Endodermal cell (in vitro differentiated cells): Measurements from ENCODE around the gene SCFD1. TPM values are rescaled to one million over a fixed set of nuclear protein-coding genes. Genes with fewer than 3 reads are reported as not detected.

Experiments
- DNase-seq: peaks from one replicate; pipeline ENCODE4 v3.0.0-alpha.2; 2017
- H3K27ac ChIP-seq: 2 replicates; pipeline ENCODE4 v1.5.1; 2013; ENCODE audit warnings: mild to moderate bottlenecking, low read depth, low read length, moderate library complexity
- H3K27me3 ChIP-seq: 2 replicates; pipeline ENCODE4 v1.6.1; 2013; ENCODE audit warnings: mild to moderate bottlenecking, low read length, moderate library complexity; ENCODE audit not compliant: insufficient read depth, control insufficient read depth, poor library complexity, severe bottlenecking
- H3K36me3 ChIP-seq: 2 replicates; pipeline ENCODE4 v1.7.0; 2013; ENCODE audit warnings: mild to moderate bottlenecking, low read length, moderate library complexity; ENCODE audit not compliant: control insufficient read depth, insufficient read depth
- H3K4me1 ChIP-seq: one replicate; pipeline ENCODE4 v1.7.0; 2013; ENCODE audit warnings: low read length; ENCODE audit not compliant: control insufficient read depth, insufficient read depth
- H3K4me3 ChIP-seq: 2 replicates; pipeline ENCODE4 v1.5.1; 2013; ENCODE audit warnings: mild to moderate bottlenecking, low read length, moderate library complexity
- H3K9ac ChIP-seq: 2 replicates; pipeline ENCODE4 v1.6.1; 2013; ENCODE audit warnings: mild to moderate bottlenecking, low read length, moderate library complexity; ENCODE audit not compliant: poor library complexity, severe bottlenecking; ENCODE audit errors: extremely low read depth
- H3K9me3 ChIP-seq: 2 replicates; pipeline ENCODE4 v1.6.1; 2013; ENCODE audit warnings: mild to moderate bottlenecking, low read length, moderate library complexity; ENCODE audit not compliant: control insufficient read depth
- H3K27ac Mint-ChIP-seq: 2 replicates; pipeline ENCODE4 v1.8.0; 2020; ENCODE audit warnings: mixed read lengths
- H3K27me3 Mint-ChIP-seq: 2 replicates; pipeline ENCODE4 v1.8.0; 2021; ENCODE audit warnings: mild to moderate bottlenecking, mixed read lengths; ENCODE audit not compliant: insufficient read depth
- H3K36me3 Mint-ChIP-seq: 2 replicates; pipeline ENCODE4 v1.8.0; 2020; ENCODE audit warnings: low read depth, mixed read lengths
- H3K4me1 Mint-ChIP-seq: 2 replicates; pipeline ENCODE4 v1.8.0; 2020; ENCODE audit warnings: mixed read lengths
- H3K4me3 Mint-ChIP-seq: 2 replicates; pipeline ENCODE4 v1.8.0; 2020; ENCODE audit warnings: mild to moderate bottlenecking, moderate library complexity, mixed read lengths
- H3K9me3 Mint-ChIP-seq: 2 replicates; pipeline ENCODE4 v1.8.0; 2020; ENCODE audit warnings: mild to moderate bottlenecking, mixed read lengths
- WGBS, 2 experiments: methylation state at CpG; one replicate each; pipeline versions ENCODE4 v1.1.5 to v1.1.7; 2013; ENCODE audit warnings: missing lambda C conversion rate in 2 of 2, mixed read lengths in 1 of 2; ENCODE audit not compliant: insufficient coverage in 1 of 2, insufficient read length in 1 of 2; 5-methylcytosine and 5-hydroxymethylcytosine counted together
- total RNA-seq, 2 donors: library from RNA; stranded (reverse); fragmentation: NEBNext Ultra II Directional in 1 of 2; extraction: Animal tissue kit (Norgen Biotek cat#: 25700) in 1 of 2; gene quantifications; 2 replicates in 1 of 2; 3 replicates in 1 of 2; pipeline ENCODE4 v1.2.1, GENCODE V29; 2021
- TF ChIP-seq, protein P1 (sequence below): fragments of 200-600 bp; sonication (generic); conservative IDR thresholded peaks from 2 replicates; pipeline ENCODE4 v1.5.0; 2021; ENCODE audit warnings: antibody characterized with exemption, mild to moderate bottlenecking

Gene SCFD1
- total RNA-seq, 2 donors from 2014 or later: 82.4 to 98.4 TPM

DNA sequence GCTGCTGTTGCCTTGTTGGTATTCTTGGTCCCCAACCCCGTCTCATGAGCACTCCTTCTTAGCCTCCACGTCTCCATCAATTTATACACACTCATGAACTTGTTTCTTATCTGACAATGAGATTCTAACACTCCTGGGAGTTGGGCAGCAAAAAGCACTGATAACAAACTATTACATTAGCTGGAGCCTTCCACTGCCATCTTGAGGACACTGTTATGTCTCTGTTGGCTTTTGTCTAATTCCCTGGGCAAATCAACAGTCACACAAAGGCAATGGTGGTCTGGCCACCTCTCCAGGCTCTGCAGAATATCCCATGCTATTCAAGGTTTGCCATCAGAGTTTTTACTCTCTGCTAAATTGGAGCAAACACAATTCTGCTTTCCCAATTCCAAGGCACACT, 134.5 kb downstream of the SCFD1 start:
- H3K27me3 Mint-ChIP-seq: no peaks in the 10 kb centered on the region
- Histone ChIP-seq H3K36me3 (no peaks in the 10 kb centered on the region), H3K4me3 (no peak overlapping the region), H3K27ac (no peak overlapping the region), H3K9ac (no peak overlapping the region), H3K4me1 (no peaks in the 10 kb centered on the region), H3K9me3 (no peaks in the 10 kb centered on the region), H3K27me3 (no peaks in the 10 kb centered on the region)
- H3K4me1 Mint-ChIP-seq: no peaks in the 10 kb centered on the region
- DNase-seq: no peak
- H3K9me3 Mint-ChIP-seq: no peaks in the 10 kb centered on the region
- 95% methylated on average over 2 of the region's 2 CpGs for WGBS, 2 experiments
- no peak overlapping the region for H3K4me3 Mint-ChIP-seq
- no peak overlapping the region for H3K27ac Mint-ChIP-seq
- H3K36me3 Mint-ChIP-seq: no peaks in the 10 kb centered on the region
- TF ChIP-seq, protein P1, sequence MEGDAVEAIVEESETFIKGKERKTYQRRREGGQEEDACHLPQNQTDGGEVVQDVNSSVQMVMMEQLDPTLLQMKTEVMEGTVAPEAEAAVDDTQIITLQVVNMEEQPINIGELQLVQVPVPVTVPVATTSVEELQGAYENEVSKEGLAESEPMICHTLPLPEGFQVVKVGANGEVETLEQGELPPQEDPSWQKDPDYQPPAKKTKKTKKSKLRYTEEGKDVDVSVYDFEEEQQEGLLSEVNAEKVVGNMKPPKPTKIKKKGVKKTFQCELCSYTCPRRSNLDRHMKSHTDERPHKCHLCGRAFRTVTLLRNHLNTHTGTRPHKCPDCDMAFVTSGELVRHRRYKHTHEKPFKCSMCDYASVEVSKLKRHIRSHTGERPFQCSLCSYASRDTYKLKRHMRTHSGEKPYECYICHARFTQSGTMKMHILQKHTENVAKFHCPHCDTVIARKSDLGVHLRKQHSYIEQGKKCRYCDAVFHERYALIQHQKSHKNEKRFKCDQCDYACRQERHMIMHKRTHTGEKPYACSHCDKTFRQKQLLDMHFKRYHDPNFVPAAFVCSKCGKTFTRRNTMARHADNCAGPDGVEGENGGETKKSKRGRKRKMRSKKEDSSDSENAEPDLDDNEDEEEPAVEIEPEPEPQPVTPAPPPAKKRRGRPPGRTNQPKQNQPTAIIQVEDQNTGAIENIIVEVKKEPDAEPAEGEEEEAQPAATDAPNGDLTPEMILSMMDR: no peak

DNA sequence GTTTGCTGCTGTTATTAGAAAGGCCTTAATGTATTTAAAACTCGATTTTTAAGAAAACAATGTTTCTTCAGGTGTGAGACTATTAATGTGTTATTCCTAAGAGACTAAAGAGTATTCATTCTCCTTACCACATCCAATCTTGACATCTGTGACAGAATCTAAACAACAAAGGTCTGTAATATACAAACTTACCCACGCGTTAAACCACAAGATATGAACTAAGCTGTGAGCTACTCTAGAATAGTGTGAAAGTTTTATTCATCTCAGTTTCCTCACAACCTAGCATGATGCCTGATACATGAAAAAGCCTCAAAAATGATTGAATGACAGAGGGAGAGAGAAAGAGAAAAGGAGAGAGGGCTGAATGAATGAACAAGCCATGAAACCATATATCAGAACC, 135.0 kb downstream of the SCFD1 start:
- Mint-ChIP-seq H3K27ac (no peak overlapping the region), H3K36me3 (no peaks in the 10 kb centered on the region), H3K9me3 (peaks cover under 1% of the 10 kb centered on the region), H3K27me3 (no peaks in the 10 kb centered on the region), H3K4me1 (no peaks in the 10 kb centered on the region), H3K4me3 (no peak overlapping the region)
- no peak for DNase-seq
- TF ChIP-seq, protein P1: no peak
- WGBS, 2 experiments: 63% methylated on average over 2 of the region's 3 CpGs; no CpG with 5 or more reads in 1 of the 2 experiments
- Histone ChIP-seq H3K27ac (no peak overlapping the region), H3K36me3 (no peaks in the 10 kb centered on the region), H3K9me3 (peaks cover under 1% of the 10 kb centered on the region), H3K9ac (no peak overlapping the region), H3K27me3 (no peaks in the 10 kb centered on the region), H3K4me1 (no peaks in the 10 kb centered on the region), H3K4me3 (no peak overlapping the region)

DNA sequence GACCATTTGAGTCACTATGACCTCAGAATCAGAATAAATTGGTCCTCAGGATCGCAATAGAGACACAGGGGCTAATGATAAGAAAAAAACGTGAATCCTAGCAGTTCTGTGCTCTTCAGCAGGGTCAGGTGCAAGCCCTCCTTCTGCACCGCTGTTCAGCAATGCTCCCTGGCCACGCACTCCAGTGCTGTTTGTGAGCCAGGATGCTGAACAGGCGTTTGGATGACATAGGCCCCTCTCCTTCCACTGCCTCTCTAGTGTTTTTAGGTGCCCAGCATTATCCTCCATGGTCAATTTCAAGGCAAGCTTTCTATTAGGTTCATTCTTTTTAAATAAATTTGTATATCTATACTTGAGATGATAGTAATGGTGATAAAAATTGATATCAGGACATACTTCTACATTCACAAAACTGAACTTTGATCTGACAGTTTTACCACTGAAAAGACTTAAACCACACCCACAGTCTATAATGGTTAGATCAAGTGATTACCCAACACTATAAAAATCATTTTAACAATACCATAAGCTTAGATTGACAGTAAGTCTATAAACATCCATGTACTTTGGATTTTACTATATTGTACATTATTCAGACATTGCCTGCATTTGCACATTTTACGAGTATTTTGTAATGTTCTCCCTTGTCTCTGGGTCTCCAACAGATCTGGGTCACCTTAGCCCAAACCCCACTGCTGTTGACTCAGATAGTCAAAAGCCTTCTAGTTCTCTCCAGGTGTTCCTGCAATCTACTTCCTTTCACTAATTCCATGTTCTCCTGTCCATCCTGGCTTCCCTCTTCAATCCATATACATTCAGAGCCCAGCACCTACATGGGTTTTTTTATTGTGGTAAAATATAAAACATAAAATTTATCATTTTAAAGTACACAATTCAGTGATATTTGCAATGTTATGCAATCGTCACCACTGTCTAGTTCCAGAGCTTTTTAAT, 137.3 kb downstream of the SCFD1 start:
- TF ChIP-seq, protein P1: no peak
- no peaks in the 10 kb centered on the region for H3K4me1 ChIP-seq
- DNase-seq: no peak
- peaks cover 2% of the 10 kb centered on the region for H3K36me3 Mint-ChIP-seq
- no peak overlapping the region for H3K27ac ChIP-seq
- no peaks in the 10 kb centered on the region for H3K27me3 ChIP-seq
- H3K27me3 Mint-ChIP-seq: no peaks in the 10 kb centered on the region
- no peak overlapping the region for H3K9ac ChIP-seq
- H3K9me3 Mint-ChIP-seq: peaks cover 22% of the 10 kb centered on the region
- H3K27ac Mint-ChIP-seq: no peak overlapping the region
- no peaks in the 10 kb centered on the region for H3K4me1 Mint-ChIP-seq
- WGBS, 2 experiments: 95% methylated on average over 6 to 7 of the region's 7 CpGs
- no peaks in the 10 kb centered on the region for H3K36me3 ChIP-seq
- no peak overlapping the region for H3K4me3 Mint-ChIP-seq
- H3K9me3 ChIP-seq: peaks cover 24% of the 10 kb centered on the region
- no peak overlapping the region for H3K4me3 ChIP-seq
